ENCODE measurements around the gene ARID3B. TPM values are rescaled to one million over a fixed set of nuclear protein-coding genes. Genes with fewer than 3 reads are reported as not detected.

The ARID3B gene
- total and polyA plus RNA-seq, 2 of the 13 experiments (the other 11 are each of a cell fraction or from before 2014, with no cell fraction given) = 5.3 to 12.8 TPM

- TF ChIP-seq SIN3A (IDR thresholded peaks at IDR 0.05; ENCODE audit: borderline replicate concordance, low read depth, low read length) (no peak), ISX (CRISPR knock-in tag; conservative IDR thresholded peaks at IDR 0.05) (no peak), NONO (IDR thresholded peaks at IDR 0.05) (no peak), NONO (CRISPR knock-in tag; conservative IDR thresholded peaks at IDR 0.05) (peak; percentile 74; the same call in 1 of the 2 replicates), PPARG (CRISPR knock-in tag; conservative IDR thresholded peaks at IDR 0.05) (peak; percentile 91), ZNF10 (CRISPR knock-in tag; IDR thresholded peaks at IDR 0.05; ENCODE audit: borderline replicate concordance, low read depth) (no peak), ZNF768 (CRISPR knock-in tag; IDR thresholded peaks at IDR 0.05) (no peak; the same call in 1 of the 2 replicates), REL (CRISPR knock-in tag; conservative IDR thresholded peaks at IDR 0.05) (no peak), GPN1 (CRISPR knock-in tag; IDR thresholded peaks at IDR 0.05; ENCODE audit: borderline replicate concordance) (no peak), ZNF660 (CRISPR knock-in tag; IDR thresholded peaks at IDR 0.05; ENCODE audit: borderline replicate concordance, low read depth) (no peak), ZNF775 (CRISPR knock-in tag; IDR thresholded peaks at IDR 0.05; ENCODE audit: borderline replicate concordance) (no peak), STAG1 (CRISPR knock-in tag; IDR thresholded peaks at IDR 0.05) (peak; percentile 84), FOXO1 (CRISPR knock-in tag; IDR thresholded peaks at IDR 0.05) (no peak; the same call in 1 of the 2 replicates), MTERF4 (CRISPR knock-in tag; IDR thresholded peaks at IDR 0.05) (no peak), HOXA7 (CRISPR knock-in tag; IDR thresholded peaks at IDR 0.05) (no peak), YY1 (IDR thresholded peaks at IDR 0.05; ENCODE audit: insufficient read depth, insufficient replicate concordance, low read depth, low read length) (peak; percentile 33), ERF (CRISPR knock-in tag; IDR thresholded peaks at IDR 0.05) (0 out of 2 replicates have a peak, but pooled peaks have one; percentile 42), ZNF646 (CRISPR knock-in tag; IDR thresholded peaks at IDR 0.05) (no peak), SNAPC5 (CRISPR knock-in tag; IDR thresholded peaks at IDR 0.05; ENCODE audit: borderline replicate concordance) (no peak), ZNF160 (CRISPR knock-in tag; IDR thresholded peaks at IDR 0.05) (0 out of 2 replicates have a peak, but pooled peaks have one; percentile 39)
- TF ChIP-seq, protein P1, sequence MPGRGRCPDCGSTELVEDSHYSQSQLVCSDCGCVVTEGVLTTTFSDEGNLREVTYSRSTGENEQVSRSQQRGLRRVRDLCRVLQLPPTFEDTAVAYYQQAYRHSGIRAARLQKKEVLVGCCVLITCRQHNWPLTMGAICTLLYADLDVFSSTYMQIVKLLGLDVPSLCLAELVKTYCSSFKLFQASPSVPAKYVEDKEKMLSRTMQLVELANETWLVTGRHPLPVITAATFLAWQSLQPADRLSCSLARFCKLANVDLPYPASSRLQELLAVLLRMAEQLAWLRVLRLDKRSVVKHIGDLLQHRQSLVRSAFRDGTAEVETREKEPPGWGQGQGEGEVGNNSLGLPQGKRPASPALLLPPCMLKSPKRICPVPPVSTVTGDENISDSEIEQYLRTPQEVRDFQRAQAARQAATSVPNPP (CRISPR knock-in tag; IDR thresholded peaks at IDR 0.05) = no peak
Measured at GRCh38 chr15:74620636-74621545, 79.9 kb downstream of the ARID3B start (continued).

All from HepG2 (cell line).